ENCODE results near the gene PTPRS.

PTPRS gene

GRCh38 chr19:5355693-5356092, 15.1 kb upstream of the PTPRS start:
- no peak for TF ChIP-seq CTCF (IDR thresholded peaks at IDR 0.05; ENCODE audit: low read depth, low read length, missing control alignments)
- H3K4me3 ChIP-seq (ENCODE audit: low read depth, low read length) = no peak overlapping the region
- no peak for DNase-seq (ENCODE audit: low read depth)

- no peak overlapping the region for H3K4me3 ChIP-seq (ENCODE audit: low read depth, low read length)
- no peak for TF ChIP-seq CTCF (IDR thresholded peaks at IDR 0.05; ENCODE audit: low read depth, low read length, missing control alignments)
Observed at GRCh38 chr19:5355076-5355475, 14.5 kb upstream of the PTPRS start.

GRCh38 chr19:5354403-5354802, 13.8 kb upstream of the PTPRS start:
- DNase-seq (ENCODE audit: low read depth) = no peak
- peak; percentile 67 for TF ChIP-seq CTCF (IDR thresholded peaks at IDR 0.05; ENCODE audit: low read depth, low read length, missing control alignments)
- no peak overlapping the region for H3K4me3 ChIP-seq (ENCODE audit: low read depth, low read length)

More at GRCh38 chr19:5355076-5355475, 14.5 kb upstream of the PTPRS start:
- DNase-seq (ENCODE audit: low read depth) = no peak

GRCh38 chr19:5352229-5352763, 11.7 kb upstream of the PTPRS start:
- TF ChIP-seq CTCF (IDR thresholded peaks at IDR 0.05; ENCODE audit: low read depth, low read length, missing control alignments) = no peak
- no peak overlapping the region for H3K4me3 ChIP-seq (ENCODE audit: low read depth, low read length)
- no peak for DNase-seq (ENCODE audit: low read depth)

- DNase-seq (ENCODE audit: low read depth) = no peak
- no peak overlapping the region for H3K4me3 ChIP-seq (ENCODE audit: low read depth, low read length)
- TF ChIP-seq CTCF (IDR thresholded peaks at IDR 0.05; ENCODE audit: low read depth, low read length, missing control alignments) = no peak
Observed at GRCh38 chr19:5351731-5352228, 11.2 kb upstream of the PTPRS start.

GRCh38 chr19:5349041-5349440, 8.4 kb upstream of the PTPRS start:
- no peak for DNase-seq (ENCODE audit: low read depth)
- no peak for TF ChIP-seq CTCF (IDR thresholded peaks at IDR 0.05; ENCODE audit: low read depth, low read length, missing control alignments)
- H3K4me3 ChIP-seq (ENCODE audit: low read depth, low read length) = no peak overlapping the region

- H3K4me3 ChIP-seq (ENCODE audit: low read depth, low read length) = no peak overlapping the region
- DNase-seq (ENCODE audit: low read depth) = no peak
- no peak for TF ChIP-seq CTCF (IDR thresholded peaks at IDR 0.05; ENCODE audit: low read depth, low read length, missing control alignments)
Observed at GRCh38 chr19:5345895-5346386, 5.3 kb upstream of the PTPRS start.
